Testis (tissue), 3 donors: ENCODE data around the gene FAM20C. TPM values are rescaled to one million over a fixed set of nuclear protein-coding genes. Genes with fewer than 3 reads are reported as not detected.

ENCODE experiments used
- DNase-seq: peaks from one replicate; pipeline ENCODE4 v3.0.0-alpha.2; 2019
- H3K27ac ChIP-seq, 2 donors: fragments of 200-600 bp; sonication (generic); one replicate each; pipeline ENCODE4 v1.5.1; 2019
- H3K27me3 ChIP-seq: fragments of 200-600 bp; sonication (generic); one replicate; pipeline ENCODE4 v1.5.1; 2019
- H3K36me3 ChIP-seq: fragments of 200-600 bp; sonication (generic); one replicate; pipeline ENCODE4 v1.5.1; 2017; ENCODE audit warnings: low read depth; ENCODE audit errors: missing control alignments
- H3K4me1 ChIP-seq: fragments of 200-600 bp; sonication (generic); one replicate; pipeline ENCODE4 v1.5.1; 2019
- H3K4me3 ChIP-seq, 2 donors: fragments of 200-600 bp; sonication (generic); one replicate each; pipeline ENCODE4 v1.5.1; 2017 to 2019
- H3K9me3 ChIP-seq: fragments of 200-600 bp; sonication (generic); one replicate; pipeline ENCODE4 v1.5.1; 2017
- POLR2A ChIP-seq: fragments of 450-650 bp; IDR thresholded peaks from one replicate; pipeline ENCODE4 v1.6.1; 2017; ENCODE audit warnings: antibody characterized with exemption, mild to moderate bottlenecking, moderate library complexity
- WGBS, 2 donors: methylation state at CpG; one replicate each; pipeline ENCODE4 v1.1.5; 2018; 5-methylcytosine and 5-hydroxymethylcytosine counted together
- intact Hi-C: fragments of 100-400 bp; cut with DNase I; formaldehyde crosslinking; loops from one replicate; pipeline ENCODE4 v1.15.1; 2023; ENCODE audit warnings: low total_unique reads
- polyA plus RNA-seq: library from polyadenylated mRNA; stranded (reverse); fragments of 350-450 nt; fragmentation: Illumina TruSeq; extraction: RNeasy Lipid Tissue Mini Kit (QIAGEN cat#74804); gene quantifications from one replicate; pipeline ENCODE4 v1.2.3, GENCODE V29; 2014; ENCODE audit warnings: low read depth, low replicate concordance; ENCODE audit not compliant: insufficient read depth
- total RNA-seq, 2 donors: library from RNA; depleted of rRNA; stranded (reverse); fragments of >200 nt; gene quantifications; one replicate each; pipeline ENCODE4 v1.2.3, GENCODE V29; 2016
- TF ChIP-seq, protein P1 (sequence below), 3 experiments: fragments of 450-650 bp in 2 of 3; fragments of 200-600 bp in 1 of 3; sonication (generic) in 1 of 3; IDR thresholded peaks; one replicate each; pipeline ENCODE4 v1.5.1; 2016 to 2019; ENCODE audit warnings: antibody characterized with exemption in 3 of 3, mild to moderate bottlenecking in 2 of 3, moderate library complexity in 1 of 3

FAM20C gene
- total and polyA plus RNA-seq, 3 donors from 2014 or later, result 14.0 to 36.7 (median 34.0) TPM

DNA sequence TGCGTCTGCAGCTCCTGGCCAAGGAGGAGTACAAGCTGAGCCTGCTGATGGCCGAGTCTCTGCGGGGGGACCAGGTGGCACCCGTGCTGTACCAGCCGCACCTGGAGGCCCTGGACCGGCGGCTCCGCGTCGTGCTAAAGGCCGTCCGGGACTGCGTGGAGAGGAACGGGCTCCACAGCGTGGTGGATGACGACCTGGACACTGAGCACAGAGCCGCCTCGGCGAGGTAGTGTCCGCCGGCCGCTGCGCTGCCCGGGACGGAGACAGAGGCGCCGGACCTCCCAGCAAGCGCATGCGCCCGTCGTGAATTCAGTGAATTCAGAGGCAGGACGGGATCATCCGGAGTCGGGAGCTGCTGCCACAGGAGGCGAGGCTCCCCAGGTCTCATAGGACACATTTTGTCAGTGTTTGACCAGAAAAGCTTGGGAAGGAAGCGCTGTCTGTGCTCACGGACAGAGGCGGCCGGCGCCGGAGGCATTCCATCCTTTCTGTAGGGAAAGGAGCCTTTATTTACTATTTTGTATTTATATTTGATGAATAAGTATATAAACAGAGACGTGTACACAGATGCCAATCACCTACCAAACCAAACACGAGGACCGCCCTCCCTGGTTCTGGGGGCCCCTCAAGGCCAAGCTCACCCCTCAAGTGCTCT is 67.5 kb downstream of the FAM20C start:
- WGBS, 2 donors, result 93 to 94% methylated on average over 38 to 44 of the region's 44 CpGs
- intact Hi-C loops, result no loop called here
- no peak for TF ChIP-seq POLR2A
- TF ChIP-seq, protein P1, sequence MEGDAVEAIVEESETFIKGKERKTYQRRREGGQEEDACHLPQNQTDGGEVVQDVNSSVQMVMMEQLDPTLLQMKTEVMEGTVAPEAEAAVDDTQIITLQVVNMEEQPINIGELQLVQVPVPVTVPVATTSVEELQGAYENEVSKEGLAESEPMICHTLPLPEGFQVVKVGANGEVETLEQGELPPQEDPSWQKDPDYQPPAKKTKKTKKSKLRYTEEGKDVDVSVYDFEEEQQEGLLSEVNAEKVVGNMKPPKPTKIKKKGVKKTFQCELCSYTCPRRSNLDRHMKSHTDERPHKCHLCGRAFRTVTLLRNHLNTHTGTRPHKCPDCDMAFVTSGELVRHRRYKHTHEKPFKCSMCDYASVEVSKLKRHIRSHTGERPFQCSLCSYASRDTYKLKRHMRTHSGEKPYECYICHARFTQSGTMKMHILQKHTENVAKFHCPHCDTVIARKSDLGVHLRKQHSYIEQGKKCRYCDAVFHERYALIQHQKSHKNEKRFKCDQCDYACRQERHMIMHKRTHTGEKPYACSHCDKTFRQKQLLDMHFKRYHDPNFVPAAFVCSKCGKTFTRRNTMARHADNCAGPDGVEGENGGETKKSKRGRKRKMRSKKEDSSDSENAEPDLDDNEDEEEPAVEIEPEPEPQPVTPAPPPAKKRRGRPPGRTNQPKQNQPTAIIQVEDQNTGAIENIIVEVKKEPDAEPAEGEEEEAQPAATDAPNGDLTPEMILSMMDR (IDR thresholded peaks at IDR 0.05), result no peak
- Histone ChIP-seq H3K27me3 (no peaks in the 10 kb centered on the region), H3K27ac (no peak overlapping the region), H3K9me3 (no peaks in the 10 kb centered on the region), H3K4me3 (no peak overlapping the region), H3K36me3 (no peaks in the 10 kb centered on the region), H3K4me1 (no peaks in the 10 kb centered on the region)
- no peak for DNase-seq

DNA sequence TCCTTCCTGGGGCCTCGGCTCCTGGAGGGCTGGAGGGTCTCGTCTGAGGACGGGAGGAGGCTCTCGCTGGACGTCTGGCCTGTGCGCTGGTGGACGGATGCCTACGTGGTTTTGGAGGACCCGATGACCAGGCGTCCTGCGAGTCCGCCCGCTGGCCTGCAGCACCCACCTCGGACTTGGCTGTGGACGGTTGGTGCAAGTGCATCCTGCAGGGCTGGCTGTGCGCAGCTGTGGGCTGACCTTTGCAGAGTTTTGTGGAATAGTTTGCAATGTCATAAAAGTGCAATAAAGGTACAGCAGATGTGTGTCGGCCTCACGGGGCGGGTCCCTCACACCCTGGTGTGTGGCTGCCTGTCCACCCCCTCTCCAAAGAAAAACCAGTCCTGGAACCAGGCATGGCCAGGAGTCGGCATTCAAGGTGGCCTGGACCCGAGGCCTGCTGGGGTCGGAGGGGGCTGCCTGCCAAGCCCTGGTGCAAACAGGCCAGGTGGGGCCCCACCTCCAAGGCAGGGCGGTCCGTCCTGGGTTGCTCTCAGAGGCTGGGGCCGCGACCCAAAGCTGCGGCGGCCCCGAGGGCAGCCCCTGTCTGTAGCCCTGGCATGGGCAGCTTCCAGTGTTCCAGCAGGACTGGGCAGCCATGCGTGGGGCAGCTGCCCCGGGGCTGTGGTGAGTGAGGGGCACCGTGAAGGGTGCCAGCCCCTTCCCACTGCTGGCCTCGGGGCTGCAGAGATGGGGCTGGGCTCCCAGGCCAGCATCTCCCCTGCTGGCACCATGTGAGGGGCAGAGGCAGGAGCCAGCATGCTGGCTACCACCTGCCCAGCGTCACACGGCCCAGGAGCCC is 68.3 kb downstream of the FAM20C start:
- Histone ChIP-seq H3K36me3 (no peaks in the 10 kb centered on the region), H3K4me1 (no peaks in the 10 kb centered on the region), H3K27me3 (no peaks in the 10 kb centered on the region), H3K27ac (no peak overlapping the region), H3K9me3 (no peaks in the 10 kb centered on the region), H3K4me3 (no peak overlapping the region)
- DNase-seq, result no peak
- TF ChIP-seq POLR2A, result no peak
- TF ChIP-seq, protein P1 (IDR thresholded peaks at IDR 0.05), result no peak
- intact Hi-C loops, result no loop called here
- WGBS, 2 donors, result 93% methylated on average over 10 to 28 of the region's 35 CpGs

DNA sequence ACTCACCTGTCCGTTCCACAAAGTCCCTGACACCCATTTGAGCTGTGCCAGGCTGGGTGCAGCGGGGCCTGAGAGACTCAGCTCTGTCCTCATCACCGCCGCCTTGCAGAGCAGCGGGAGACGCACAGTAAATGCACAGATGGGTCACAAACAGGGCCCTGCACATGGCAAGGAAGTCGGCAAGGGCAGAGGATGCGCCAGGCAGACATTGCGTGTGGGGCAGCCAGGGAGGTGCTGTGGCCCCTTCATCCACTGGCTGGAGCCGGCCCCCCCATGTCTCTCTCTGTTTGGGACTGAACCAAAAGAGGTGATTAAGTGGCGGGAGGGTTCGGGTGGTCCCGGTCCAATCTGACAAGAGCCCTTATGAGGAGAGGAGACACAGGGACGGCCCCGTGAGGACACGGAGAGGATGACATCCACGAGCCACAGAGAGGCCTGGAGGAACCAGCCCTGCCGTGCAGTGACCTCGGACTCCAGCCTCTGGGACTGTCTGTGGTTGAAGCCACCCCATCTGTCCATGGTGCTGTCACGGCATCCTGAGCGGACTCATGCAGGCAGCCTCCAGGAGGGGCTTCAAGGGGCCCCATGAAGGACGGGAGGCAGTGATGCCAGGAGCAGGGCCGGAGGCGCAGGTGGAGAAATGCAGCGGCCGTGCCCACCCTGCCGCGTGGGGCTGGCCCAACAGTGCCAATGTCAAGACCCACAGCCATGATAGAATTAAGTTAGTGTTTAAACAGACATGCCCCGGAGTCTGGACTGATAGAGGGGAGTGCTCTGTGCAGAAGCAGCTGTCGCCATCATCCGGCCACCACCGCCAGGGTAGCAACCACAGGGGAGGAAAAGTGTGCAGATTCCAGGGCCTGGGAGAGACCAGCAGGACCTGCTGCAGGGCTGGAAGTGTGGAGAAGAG is 69.2 kb downstream of the FAM20C start:
- intact Hi-C loops, result no loop called here
- H3K36me3 ChIP-seq, result no peaks in the 10 kb centered on the region
- DNase-seq, result no peak

DNA sequence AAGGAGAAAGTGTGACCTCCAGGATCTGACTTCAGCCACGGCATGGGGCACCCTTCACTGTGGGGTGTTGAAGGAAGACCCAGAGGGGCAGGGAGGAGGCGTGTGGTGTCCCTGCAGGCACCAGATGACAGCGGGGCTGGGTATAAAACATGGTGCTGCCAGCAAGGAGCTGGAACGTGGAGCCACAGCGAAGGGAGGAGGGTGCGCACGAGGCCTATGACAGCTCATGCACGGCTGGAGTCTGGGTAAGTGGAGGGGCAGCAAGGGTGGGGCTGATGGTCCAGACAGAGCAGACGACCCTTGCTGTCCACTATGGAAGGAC is 69.8 kb downstream of the FAM20C start:
- Histone ChIP-seq H3K36me3 (no peaks in the 10 kb centered on the region), H3K27me3 (no peaks in the 10 kb centered on the region), H3K4me3 (no peak overlapping the region), H3K9me3 (no peaks in the 10 kb centered on the region), H3K27ac (no peak overlapping the region), H3K4me1 (no peaks in the 10 kb centered on the region)
- TF ChIP-seq, protein P1 (IDR thresholded peaks at IDR 0.05), result no peak
- TF ChIP-seq POLR2A, result no peak
- no peak for DNase-seq
- WGBS, 2 donors, result 79 to 93% methylated on average over 9 of the region's 9 CpGs
- intact Hi-C loops, result no loop called here

More for the DNA sequence above, 69.2 kb downstream of the FAM20C start:
- Histone ChIP-seq H3K27me3 (no peaks in the 10 kb centered on the region), H3K9me3 (no peaks in the 10 kb centered on the region), H3K4me1 (no peaks in the 10 kb centered on the region), H3K4me3 (no peak overlapping the region), H3K27ac (no peak overlapping the region)
- TF ChIP-seq, protein P1 (IDR thresholded peaks at IDR 0.05), result no peak
- no peak for TF ChIP-seq POLR2A
- WGBS, 2 donors, result 93 to 94% methylated on average over 22 to 32 of the region's 32 CpGs
